HCT116 (cell line): ENCODE measurements around the gene CCL11. TPM values are rescaled to one million over a fixed set of nuclear protein-coding genes. Genes with fewer than 3 reads are reported as not detected.

Experiments used
- ATAC-seq: fragments of 200-7000 bp; cut with Tn5 transposase; 2 replicates; pipeline ENCODE4 v1.9.1; 2020; ENCODE audit warnings: mild to moderate bottlenecking, moderate library complexity
- BruUV-seq: library from RNA; stranded (reverse); fragments of 400-500 nt; replicated peaks from 2 replicates; lab custom pipeline; 2021; lab: Mats Ljungman, UMichigan
- CTCF ChIA-PET: fragments of 300-600 bp; sonication (Branson Sonifier 250); formaldehyde crosslinking; loops from one replicate; lab custom pipeline; 2021; ENCODE audit warnings: antibody characterized with exemption; lab: Charles Lee
- POLR2A ChIA-PET: fragments of 300-600, 350-600 bp; sonication (Branson Sonifier 250); formaldehyde crosslinking; loops from one replicate; lab custom pipeline; 2021; ENCODE audit warnings: antibody characterized with exemption; lab: Charles Lee
- RAD21 ChIA-PET, 2 experiments: fragments of 300-600 bp; sonication (Branson Sonifier 250); formaldehyde crosslinking; loops; one replicate each; lab custom pipeline; 2023; ENCODE audit warnings: low total read pairs in 2 of 2; ENCODE audit not compliant: uncharacterized antibody in 2 of 2, unreplicated experiment in 2 of 2, low non-redundant PET in 1 of 2; lab: Charles Lee
- DNase-seq: peaks from one replicate; pipeline ENCODE4 v3.0.0-alpha.2; 2010; ENCODE audit warnings: low read depth, low spot score
- H2AFZ ChIP-seq: fragments of 200-600 bp; shearing (Covaris generic), sonication (generic); 2 replicates; pipeline ENCODE4 v1.6.1; 2017; ENCODE audit warnings: low read depth, mixed run types, mixed read lengths, antibody characterized with exemption, low read length; ENCODE audit not compliant: poor library complexity, severe bottlenecking
- H3K27ac ChIP-seq: 2 replicates; pipeline ENCODE4 v1.5.1; 2012; ENCODE audit warnings: low read depth, low read length
- H3K27me3 ChIP-seq: fragments of 200-600 bp; sonication (generic); 2 replicates; pipeline ENCODE4 v1.6.1; 2016; ENCODE audit warnings: mixed run types, low read length, mixed read lengths; ENCODE audit not compliant: insufficient read depth
- H3K36me3 ChIP-seq, 2 experiments: fragments of 200-500 bp in 1 of 2; fragments of 200-600 bp in 1 of 2; sonication (Bioruptor generic) in 1 of 2; sonication (generic) in 1 of 2; 2 replicates each; pipeline versions ENCODE4 v1.5.1 to v1.6.1; 2014 to 2016; ENCODE audit warnings: low read length in 2 of 2, inconsistent platforms in 1 of 2, mixed read lengths in 1 of 2, mixed run types in 1 of 2; ENCODE audit not compliant: insufficient read depth in 2 of 2, control insufficient read depth in 1 of 2
- H3K4me1 ChIP-seq, 2 experiments: fragments of 200-600 bp in 1 of 2; sonication (generic) in 1 of 2; 2 replicates each; pipeline versions ENCODE4 v1.5.1 to v1.6.1; 2012 to 2017; ENCODE audit warnings: low read length in 2 of 2, inconsistent platforms in 1 of 2, mild to moderate bottlenecking in 1 of 2, mixed read lengths in 1 of 2, mixed run types in 1 of 2, moderate library complexity in 1 of 2; ENCODE audit not compliant: insufficient read depth in 2 of 2, control insufficient read depth in 1 of 2
- H3K4me2 ChIP-seq: fragments of 200-600 bp; sonication (generic); 2 replicates; pipeline ENCODE4 v1.6.1; 2017; ENCODE audit warnings: mixed run types, low read length, mixed read lengths
- H3K4me3 ChIP-seq, 2 experiments: fragments of 200-600 bp in 1 of 2; sonication (generic) in 1 of 2; replicated peaks in 1 of 2; 2 replicates each; pipeline ENCODE4 v1.5.1; 2011 to 2016; ENCODE audit warnings: low read length in 2 of 2, control low read depth in 1 of 2, low read depth in 1 of 2, mild to moderate bottlenecking in 1 of 2, mixed read lengths in 1 of 2, mixed run types in 1 of 2
- H3K79me2 ChIP-seq: fragments of 200-600 bp; sonication (generic); 2 replicates; pipeline ENCODE4 v1.6.1; 2017; ENCODE audit warnings: mild to moderate bottlenecking, mixed run types, low read length, moderate library complexity, mixed read lengths; ENCODE audit not compliant: insufficient read depth
- H3K9ac ChIP-seq: fragments of 200-600 bp; sonication (generic); 2 replicates; pipeline ENCODE4 v1.6.1; 2016; ENCODE audit warnings: low read length, mixed read lengths
- H3K9me2 ChIP-seq: fragments of 200-600 bp; sonication (generic), shearing (Covaris generic); 2 replicates; pipeline ENCODE4 v1.6.1; 2017; ENCODE audit warnings: mixed run types, mild to moderate bottlenecking, moderate library complexity; ENCODE audit not compliant: insufficient read depth
- H3K9me3 ChIP-seq, 2 experiments: fragments of 200-500 bp in 1 of 2; fragments of 200-600 bp in 1 of 2; sonication (Bioruptor generic) in 1 of 2; sonication (generic) in 1 of 2; 2 replicates each; pipeline ENCODE4 v1.6.1; 2014 to 2017; ENCODE audit warnings: low read length in 2 of 2, mixed read lengths in 2 of 2, inconsistent platforms in 1 of 2, low read depth in 1 of 2, mild to moderate bottlenecking in 1 of 2, mixed run types in 1 of 2, moderate library complexity in 1 of 2; ENCODE audit not compliant: control insufficient read depth in 1 of 2, insufficient read depth in 1 of 2
- H4K20me1 ChIP-seq: fragments of 200-600 bp; sonication (generic), shearing (Covaris generic); 2 replicates; pipeline ENCODE4 v1.6.1; 2017; ENCODE audit warnings: mixed run types, mild to moderate bottlenecking, moderate library complexity; ENCODE audit not compliant: insufficient read depth
- ATF3 ChIP-seq: IDR thresholded peaks from 2 replicates; pipeline ENCODE4 v1.6.1; 2012
- CBX3 ChIP-seq: IDR thresholded peaks from 2 replicates; pipeline ENCODE4 v1.6.1; 2012; ENCODE audit warnings: low read depth
- CEBPB ChIP-seq: IDR thresholded peaks from 2 replicates; pipeline ENCODE4 v1.6.1; 2012; ENCODE audit warnings: low read depth
- CTCF ChIP-seq, 3 experiments: fragments of 200-600 bp in 1 of 3; sonication (generic) in 1 of 3; IDR thresholded peaks in 2 of 3; conservative IDR thresholded peaks in 1 of 3; 2 replicates each; pipeline ENCODE4 v1.5.1; 2012 to 2017; ENCODE audit warnings: low read depth in 2 of 3, low read length in 2 of 3, antibody characterized with exemption in 1 of 3, borderline replicate concordance in 1 of 3, control low read depth in 1 of 3, mild to moderate bottlenecking in 1 of 3, mixed read lengths in 1 of 3, mixed run types in 1 of 3, moderate library complexity in 1 of 3; ENCODE audit not compliant: insufficient read depth in 1 of 3
- EGR1 ChIP-seq: IDR thresholded peaks from 2 replicates; pipeline ENCODE4 v1.6.1; 2012; ENCODE audit warnings: low read depth
- FOSL1 ChIP-seq: IDR thresholded peaks from 2 replicates; pipeline ENCODE4 v1.6.1; 2012; ENCODE audit warnings: low read depth
- JUND ChIP-seq: IDR thresholded peaks from 2 replicates; pipeline ENCODE4 v1.6.1; 2012
- MAX ChIP-seq: IDR thresholded peaks from 2 replicates; pipeline ENCODE4 v1.6.1; 2012
- POLR2A ChIP-seq: IDR thresholded peaks from 2 replicates; pipeline ENCODE4 v1.7.0; 2011; ENCODE audit warnings: borderline replicate concordance; ENCODE audit not compliant: insufficient read depth, insufficient read length; ENCODE audit errors: extremely low read depth
- POLR2AphosphoS5 ChIP-seq: IDR thresholded peaks from 2 replicates; pipeline ENCODE4 v1.6.1; 2011; ENCODE audit warnings: mild to moderate bottlenecking, low read depth, low read length, moderate library complexity
- RAD21 ChIP-seq: IDR thresholded peaks from 2 replicates; pipeline ENCODE4 v1.6.1; 2012; ENCODE audit warnings: low read depth, mild to moderate bottlenecking
- REST ChIP-seq: IDR thresholded peaks from 2 replicates; pipeline ENCODE4 v1.6.1; 2012; ENCODE audit warnings: low read depth
- SIN3A ChIP-seq: IDR thresholded peaks from 2 replicates; pipeline ENCODE4 v1.6.1; 2012; ENCODE audit warnings: low read depth
- SP1 ChIP-seq: IDR thresholded peaks from 2 replicates; pipeline ENCODE4 v1.6.1; 2012; ENCODE audit warnings: low read depth
- SRF ChIP-seq: IDR thresholded peaks from 2 replicates; pipeline ENCODE4 v1.6.1; 2012; ENCODE audit warnings: low read depth
- TCF7L2 ChIP-seq: IDR thresholded peaks from 2 replicates; pipeline ENCODE4 v1.7.0; 2011; ENCODE audit warnings: borderline replicate concordance, inconsistent platforms; ENCODE audit not compliant: insufficient read depth, insufficient read length; ENCODE audit errors: extremely low read depth
- YY1 ChIP-seq: IDR thresholded peaks from 2 replicates; pipeline ENCODE4 v1.6.1; 2011; ENCODE audit warnings: low read length, low read depth, moderate library complexity, mild to moderate bottlenecking; ENCODE audit not compliant: insufficient replicate concordance; ENCODE audit errors: extremely low read depth
- ZNF274 ChIP-seq: fragments of 200-500 bp; sonication (Bioruptor generic); IDR thresholded peaks from 2 replicates; pipeline ENCODE4 v1.6.1; 2014; ENCODE audit warnings: mild to moderate bottlenecking, low read depth, low read length, inconsistent platforms
- intact Hi-C: fragments of 100-400 bp; cut with micrococcal nuclease; formaldehyde crosslinking; loops from 2 replicates; pipeline ENCODE4 v1.10.0; 2022
- total RNA-seq: library from RNA; stranded (reverse); gene quantifications from one replicate; pipeline ENCODE4 v1.2.1, GENCODE V29; 2021; ENCODE audit not compliant: unreplicated experiment

The CCL11 gene
- total RNA-seq, 1 experiment from 2014 or later: not detected

- TF ChIP-seq RAD21 (no peak), POLR2AphosphoS5 (no peak), CBX3 (no peak), FOSL1 (no peak), ATF3 (no peak), SP1 (no peak), CTCF (IDR thresholded peaks at IDR 0.05 in 2 of 3, conservative IDR thresholded peaks at IDR 0.05 in 1 of 3; ENCODE audit: borderline replicate concordance in 1 of 3, insufficient read depth in 1 of 3, low read depth in 2 of 3, low read length in 2 of 3) (no peak), REST (no peak), CEBPB (no peak), POLR2A (no peak), EGR1 (no peak), MAX (no peak), ZNF274 (no peak), TCF7L2 (no peak), SRF (no peak), YY1 (no peak), SIN3A (no peak), JUND (no peak)
- Histone ChIP-seq H3K36me3 (no peaks in the 10 kb centered on the region), H3K79me2 (no peaks in the 10 kb centered on the region), H3K9me3 (no peaks in the 10 kb centered on the region), H3K4me2 (no peak overlapping the region), H2AFZ (no peak overlapping the region), H3K4me3 (no peak overlapping the region), H3K27me3 (no peaks in the 10 kb centered on the region), H3K4me1 (no peaks in the 10 kb centered on the region), H3K9ac (no peak overlapping the region), H3K9me2 (no peaks in the 10 kb centered on the region), H3K27ac (no peak overlapping the region), H4K20me1 (no peaks in the 10 kb centered on the region)
- ATAC-seq (no peak), DNase-seq (no peak)
- BruUV-seq: no TSS peak
- POLR2A ChIA-PET: no interaction called here
- intact Hi-C loops: no loop called here
- RAD21 ChIA-PET: no interaction called here
- CTCF ChIA-PET: no interaction called here
These were observed 2.3 kb downstream of the CCL11 start for GRCh38 chr17:34287875-34288274.
